Adrenal gland (tissue), 12 donors: ENCODE results near the gene DOK6. TPM values are rescaled to one million over a fixed set of nuclear protein-coding genes. Genes with fewer than 3 reads are reported as not detected.
"Not testable (repeated sequence)": the region's sequence is repeated elsewhere in the genome, so short reads cannot be mapped to it uniquely, and the experiment has no call there.

ENCODE experiments used
- DNase-seq, 7 donors: peaks; one replicate each; pipeline ENCODE4 v3.0.0-alpha.2; 2019 to 2020
- H3K27ac ChIP-seq, 5 donors: fragments of 200-600 bp; sonication (generic) in 4 of 5; 1 replicate in 3 of 5; 2 replicates in 2 of 5; pipeline versions ENCODE4 v1.5.1 to v1.8.0; 2016 to 2020; ENCODE audit warnings: mild to moderate bottlenecking in 1 of 5
- H3K27me3 ChIP-seq: fragments of 200-600 bp; 2 replicates; pipeline ENCODE4 v1.8.0; 2021
- H3K36me3 ChIP-seq, 2 donors: fragments of 200-600 bp; replicated peaks in 1 of 2; 1 replicate in 1 of 2; 2 replicates in 1 of 2; pipeline versions ENCODE4 v1.5.1 to v1.8.0; 2018 to 2022
- H3K4me1 ChIP-seq, 2 donors: fragments of 200-600 bp; replicated peaks in 1 of 2; 1 replicate in 1 of 2; 2 replicates in 1 of 2; pipeline versions ENCODE4 v1.5.1 to v1.8.0; 2018 to 2021
- H3K4me3 ChIP-seq, 4 donors: fragments of 200-600 bp; sonication (generic) in 3 of 4; one replicate each; pipeline ENCODE4 v1.5.1; 2016 to 2018
- H3K9me3 ChIP-seq, 3 donors: fragments of 200-600 bp; sonication (generic) in 1 of 3; replicated peaks in 1 of 3; 1 replicate in 2 of 3; 2 replicates in 1 of 3; pipeline versions ENCODE4 v1.5.1 to v1.8.0; 2016 to 2021
- CTCF ChIP-seq, 6 experiments: fragments of 450-650 bp in 4 of 6; fragments of 200-600 bp in 2 of 6; sonication (generic) in 1 of 6; IDR thresholded peaks; 1 replicate in 5 of 6; 2 replicates in 1 of 6; pipeline versions ENCODE4 v1.5.1 to v1.8.0; 2016 to 2021; ENCODE audit warnings: antibody characterized with exemption in 6 of 6, mild to moderate bottlenecking in 2 of 6, moderate library complexity in 1 of 6
- POLR2A ChIP-seq, 2 donors: fragments of 450-650 bp; IDR thresholded peaks; one replicate each; pipeline ENCODE4 v1.6.1; 2017; ENCODE audit warnings: antibody characterized with exemption in 2 of 2, mild to moderate bottlenecking in 2 of 2, moderate library complexity in 1 of 2
- WGBS, 4 donors: extraction: QIAGEN DNeasy Blood & Tissue Kit in 2 of 4; methylation state at CpG; one replicate each; pipeline versions ENCODE4 v1.1.5 to v1.1.7; 2013 to 2017; 5-methylcytosine and 5-hydroxymethylcytosine counted together
- intact Hi-C, 2 donors: fragments of 100-400 bp; cut with DNase I; formaldehyde crosslinking; loops; one replicate each; pipeline versions ENCODE4 v1.14.1 to v1.15.0; 2022 to 2023
- polyA plus RNA-seq, 3 donors: library from polyadenylated mRNA; stranded (reverse); fragments of 200-250 nt in 2 of 3; fragments of 350-450 nt in 1 of 3; fragmentation: Illumina TruSeq in 1 of 3; extraction: RNeasy Lipid Tissue Mini Kit (QIAGEN cat#74804) in 1 of 3; gene quantifications; one replicate each; pipeline ENCODE4 v1.2.3, GENCODE V29; 2013 to 2014
- total RNA-seq, 9 donors: library from RNA; depleted of rRNA in 4 of 9; stranded (reverse); fragments of >200 nt in 4 of 9; fragments of 120-200 nt in 1 of 9; fragmentation: NEBNext Ultra II Directional in 1 of 9; extraction: Animal tissue kit (Norgen Biotek cat#: 25700) in 1 of 9; gene quantifications; one replicate each; pipeline versions ENCODE4 v1.1.0 to v1.2.4, GENCODE V29; 2013 to 2023
- donor health status: healthy with polysubstance abuse.
- donor health status: Bipolar disorder and iron deficiency.
- donor health status: DM: yes; HTN: yes; CAD: no.
- donor health status: DM: no; HTN: no; CAD: no.
- donor health status: DM: no; HTN: no; CAD: no.
- donor health status: DM: yes; HTN: yes; CAD: no.

The DOK6 gene
- total and polyA plus RNA-seq, 12 donors = 0.24 to 4.5 (median 0.76) TPM

DNA sequence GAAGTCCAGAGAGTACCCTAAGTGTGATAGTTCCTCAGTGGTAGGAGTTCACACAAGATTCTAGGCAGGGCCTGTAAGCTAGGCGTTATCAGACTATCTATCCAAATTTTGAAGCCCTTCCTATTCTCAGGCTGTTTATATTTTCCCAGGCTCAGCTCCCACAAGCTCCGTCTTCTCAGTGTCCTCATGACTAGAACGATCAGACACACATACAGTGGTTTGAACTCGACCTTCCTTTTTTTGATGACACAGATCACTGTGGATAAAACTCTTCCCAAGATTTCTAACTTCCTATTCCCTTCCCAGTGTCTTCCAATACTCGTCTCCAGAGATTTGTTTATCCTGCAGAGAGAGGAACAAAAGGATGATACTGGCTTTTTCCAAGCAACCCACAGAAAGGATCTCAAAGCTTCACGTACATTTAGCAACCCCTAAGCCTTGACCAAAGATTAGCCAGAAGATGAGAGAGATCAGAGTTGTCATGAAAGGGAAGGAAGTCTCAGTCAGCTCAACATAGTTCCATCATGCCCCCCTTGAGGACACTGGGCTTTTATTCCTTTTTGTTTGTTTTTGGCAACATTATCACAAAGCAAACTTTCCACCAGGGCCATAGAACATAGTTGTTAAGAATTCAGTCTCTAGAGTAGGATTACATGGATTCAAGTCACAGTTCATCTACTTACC, 42.3 kb upstream of the DOK6 start:
- H3K27ac ChIP-seq = no peak overlapping the region
- intact Hi-C loops = no loop called here
- WGBS, 4 donors = 47 to 58% (median 50%) methylated on average over 6 of the region's 6 CpGs
- TF ChIP-seq POLR2A (IDR thresholded peaks at IDR 0.05) (no peak), CTCF (IDR thresholded peaks at IDR 0.05) (no peak)
- H3K4me3 ChIP-seq = no peak overlapping the region
- no peak for DNase-seq
- H3K4me1 ChIP-seq = no peaks in the 10 kb centered on the region
- H3K27me3 ChIP-seq = no peaks in the 10 kb centered on the region
- H3K9me3 ChIP-seq = no peaks in the 10 kb centered on the region
- H3K36me3 ChIP-seq = no peaks in the 10 kb centered on the region

- WGBS, 4 donors = 70 to 79% (median 74%) methylated on average over 1 of the region's 1 CpG
- H3K4me1 ChIP-seq, DNase-seq, intact Hi-C loops, H3K27ac ChIP-seq, H3K36me3 ChIP-seq, H3K9me3 ChIP-seq, H3K4me3 ChIP-seq, H3K27me3 ChIP-seq: not testable (repeated sequence)
Measured at GRCh38 chr18:69359768-69360167, 40.9 kb upstream of the DOK6 start.

- H3K4me3 ChIP-seq = no peak overlapping the region
- no peaks in the 10 kb centered on the region for H3K4me1 ChIP-seq
- intact Hi-C loops = no loop called here
- WGBS, 4 donors = 44 to 61% (median 56%) methylated on average over 2 of the region's 2 CpGs
- TF ChIP-seq POLR2A (IDR thresholded peaks at IDR 0.05) = no peak
- TF ChIP-seq CTCF (IDR thresholded peaks at IDR 0.05) = no peak
- no peak for DNase-seq
- H3K36me3 ChIP-seq = no peaks in the 10 kb centered on the region
- no peaks in the 10 kb centered on the region for H3K9me3 ChIP-seq
- H3K27ac ChIP-seq = no peak overlapping the region
- no peaks in the 10 kb centered on the region for H3K27me3 ChIP-seq
Measured at GRCh38 chr18:69364930-69365329, 35.8 kb upstream of the DOK6 start.

GRCh38 chr18:69365658-69366057, 35.0 kb upstream of the DOK6 start:
- Histone ChIP-seq H3K27me3 (no peaks in the 10 kb centered on the region), H3K27ac (no peak overlapping the region), H3K36me3 (no peaks in the 10 kb centered on the region), H3K9me3 (no peaks in the 10 kb centered on the region), H3K4me3 (no peak overlapping the region), H3K4me1 (no peaks in the 10 kb centered on the region)
- TF ChIP-seq CTCF (IDR thresholded peaks at IDR 0.05) (no peak), POLR2A (IDR thresholded peaks at IDR 0.05) (no peak)
- no peak for DNase-seq
- intact Hi-C loops = no loop called here
- 71 to 84% (median 80%) methylated on average over 4 of the region's 4 CpGs for WGBS, 4 donors

DNA sequence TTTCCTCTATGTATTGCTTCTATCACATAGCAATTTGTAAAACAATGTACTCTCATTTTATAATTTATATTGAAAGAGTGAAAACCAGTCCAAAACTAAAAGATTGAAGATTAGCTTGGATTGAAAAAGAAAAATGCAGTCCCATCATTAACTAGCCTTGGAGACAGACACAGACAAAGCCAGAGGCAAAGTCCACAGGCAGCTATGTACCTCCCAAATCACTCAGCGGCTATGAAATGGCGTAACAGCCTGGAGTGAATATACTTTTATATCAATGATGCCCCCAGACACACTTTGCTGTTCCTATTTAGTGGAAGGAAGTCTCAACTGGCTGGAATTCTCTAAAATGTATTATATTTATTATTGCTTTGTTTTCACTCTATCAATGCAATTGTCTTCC, 33.6 kb upstream of the DOK6 start:
- Histone ChIP-seq H3K27me3 (no peaks in the 10 kb centered on the region), H3K4me3 (no peak overlapping the region), H3K4me1 (no peaks in the 10 kb centered on the region), H3K27ac (no peak overlapping the region), H3K9me3 (no peaks in the 10 kb centered on the region), H3K36me3 (no peaks in the 10 kb centered on the region)
- TF ChIP-seq POLR2A (IDR thresholded peaks at IDR 0.05) (no peak), CTCF (IDR thresholded peaks at IDR 0.05) (no peak)
- intact Hi-C loops = no loop called here
- DNase-seq = no peak
- WGBS, 4 donors = 76 to 98% (median 83%) methylated on average over 2 of the region's 2 CpGs
